ENCODE measurements around the gene PMFBP1. TPM values are rescaled to one million over a fixed set of nuclear protein-coding genes. Genes with fewer than 3 reads are reported as not detected.

Gene PMFBP1
- total and polyA plus RNA-seq, 10 of the 15 experiments (the other 5 are each of a cell fraction or from before 2014, with no cell fraction given): 0.40 to 2.3 (median 1.1) TPM

DNA sequence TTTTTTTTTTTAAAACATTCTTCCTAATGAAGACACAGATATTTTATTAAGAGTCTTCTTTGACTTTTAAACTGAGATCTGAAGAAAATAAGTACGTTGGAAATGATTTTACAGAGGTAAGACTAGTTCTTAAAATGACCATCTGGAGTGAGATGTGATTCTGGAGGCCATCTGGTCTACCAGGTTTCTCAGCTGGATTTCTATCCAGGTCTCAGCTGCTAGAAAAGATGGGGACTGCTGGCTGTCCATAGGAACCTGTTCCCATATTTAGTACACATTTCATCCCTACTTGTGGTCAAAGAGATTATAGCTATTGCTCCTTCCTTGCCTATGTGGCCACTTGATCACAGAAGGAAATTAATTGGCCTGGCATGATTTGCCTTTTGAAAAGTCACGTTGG is 12.2 kb downstream of the PMFBP1 start:
- POLR2A ChIA-PET: no interaction called here
- FAIRE-seq: no peak

DNA sequence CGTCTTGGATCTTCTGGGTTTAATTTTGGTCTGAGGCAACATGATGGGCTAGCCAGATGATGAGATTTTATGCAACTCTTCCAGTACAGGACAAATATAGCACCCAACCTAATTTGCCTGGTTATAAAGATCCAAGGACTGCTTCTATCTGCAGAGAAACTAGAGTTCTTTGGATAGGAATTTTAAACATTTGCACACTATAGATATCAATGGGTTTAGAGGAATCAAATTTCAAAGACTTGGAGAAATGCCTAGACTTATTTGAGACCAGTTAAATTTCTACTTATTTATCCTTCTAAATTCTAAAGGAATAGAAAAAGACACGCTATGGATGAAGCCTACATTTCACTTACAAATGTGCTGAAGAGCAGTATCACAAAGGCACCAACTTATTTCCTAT is 12.6 kb downstream of the PMFBP1 start:
- no peaks in the 10 kb centered on the region for H4K20me1 ChIP-seq (ENCODE audit: control insufficient read depth, insufficient read depth)
- in situ Hi-C loops (cut with MboI): no loop called here
- ChIA-PET CTCF (no interaction called here), RAD21 (ENCODE audit: unreplicated experiment) (no interaction called here), POLR2A (no interaction called here), SMC1A (ENCODE audit: uncharacterized antibody, unreplicated experiment) (no interaction called here)
- H3K27ac ChIP-seq (ENCODE audit: control insufficient read depth, insufficient read depth): no peak overlapping the region
- FAIRE-seq (no peak), ATAC-seq (no peak), DNase-seq (ENCODE audit: low read depth, low spot score) (no peak)
- H3K9ac ChIP-seq (ENCODE audit: control insufficient read depth, insufficient read depth, low read length): no peak overlapping the region
- H3K4me1 ChIP-seq (ENCODE audit: control insufficient read depth, insufficient read depth, low read length): no peaks in the 10 kb centered on the region
- BruUV-seq (replicated peaks): no TSS peak
- H3K27me3 ChIP-seq (replicated peaks in 1 of 2; ENCODE audit: control insufficient read depth in 2 of 2, insufficient read depth in 2 of 2, low read length in 1 of 2): no peaks in the 10 kb centered on the region
- H3K79me2 ChIP-seq (ENCODE audit: control insufficient read depth, insufficient read depth, low read length): no peaks in the 10 kb centered on the region
- no peak overlapping the region for H3K4me3 ChIP-seq
- H3K36me3 ChIP-seq (ENCODE audit: control insufficient read depth in 2 of 2, insufficient read depth in 2 of 2, low read length in 1 of 2): no peaks in the 10 kb centered on the region
- intact Hi-C loops (cut with micrococcal nuclease; ENCODE audit: unreplicated experiment): no loop called here
- no peaks in the 10 kb centered on the region for H3K9me3 ChIP-seq (replicated peaks; ENCODE audit: control insufficient read depth, insufficient read depth, low read length)
- H2AFZ ChIP-seq (ENCODE audit: control insufficient read depth, low read depth, low read length): no peak overlapping the region
- WGBS (ENCODE audit: insufficient coverage, insufficient replicate concordance, low lambda C conversion rate, missing lambda C conversion rate): 0% methylated on average over 2 of the region's 2 CpGs
- no peak overlapping the region for H3K4me2 ChIP-seq (ENCODE audit: control insufficient read depth, insufficient read depth)
- TF ChIP-seq, protein P1, sequence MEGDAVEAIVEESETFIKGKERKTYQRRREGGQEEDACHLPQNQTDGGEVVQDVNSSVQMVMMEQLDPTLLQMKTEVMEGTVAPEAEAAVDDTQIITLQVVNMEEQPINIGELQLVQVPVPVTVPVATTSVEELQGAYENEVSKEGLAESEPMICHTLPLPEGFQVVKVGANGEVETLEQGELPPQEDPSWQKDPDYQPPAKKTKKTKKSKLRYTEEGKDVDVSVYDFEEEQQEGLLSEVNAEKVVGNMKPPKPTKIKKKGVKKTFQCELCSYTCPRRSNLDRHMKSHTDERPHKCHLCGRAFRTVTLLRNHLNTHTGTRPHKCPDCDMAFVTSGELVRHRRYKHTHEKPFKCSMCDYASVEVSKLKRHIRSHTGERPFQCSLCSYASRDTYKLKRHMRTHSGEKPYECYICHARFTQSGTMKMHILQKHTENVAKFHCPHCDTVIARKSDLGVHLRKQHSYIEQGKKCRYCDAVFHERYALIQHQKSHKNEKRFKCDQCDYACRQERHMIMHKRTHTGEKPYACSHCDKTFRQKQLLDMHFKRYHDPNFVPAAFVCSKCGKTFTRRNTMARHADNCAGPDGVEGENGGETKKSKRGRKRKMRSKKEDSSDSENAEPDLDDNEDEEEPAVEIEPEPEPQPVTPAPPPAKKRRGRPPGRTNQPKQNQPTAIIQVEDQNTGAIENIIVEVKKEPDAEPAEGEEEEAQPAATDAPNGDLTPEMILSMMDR (IDR thresholded peaks at IDR 0.05 in 2 of 3, conservative IDR thresholded peaks at IDR 0.05 in 1 of 3; ENCODE audit: control insufficient read depth in 2 of 3, extremely low read depth in 1 of 3, insufficient read depth in 1 of 3, low read depth in 3 of 3, low read length in 3 of 3): no peak
- TF ChIP-seq NFYB (IDR thresholded peaks at IDR 0.05; ENCODE audit: insufficient read depth, low read depth, low read length) (no peak), TBL1XR1 (IDR thresholded peaks at IDR 0.05; ENCODE audit: low read depth, low read length) (no peak), ESRRA (IDR thresholded peaks at IDR 0.05; ENCODE audit: low read length) (no peak)
- TF ChIP-seq, protein P2, sequence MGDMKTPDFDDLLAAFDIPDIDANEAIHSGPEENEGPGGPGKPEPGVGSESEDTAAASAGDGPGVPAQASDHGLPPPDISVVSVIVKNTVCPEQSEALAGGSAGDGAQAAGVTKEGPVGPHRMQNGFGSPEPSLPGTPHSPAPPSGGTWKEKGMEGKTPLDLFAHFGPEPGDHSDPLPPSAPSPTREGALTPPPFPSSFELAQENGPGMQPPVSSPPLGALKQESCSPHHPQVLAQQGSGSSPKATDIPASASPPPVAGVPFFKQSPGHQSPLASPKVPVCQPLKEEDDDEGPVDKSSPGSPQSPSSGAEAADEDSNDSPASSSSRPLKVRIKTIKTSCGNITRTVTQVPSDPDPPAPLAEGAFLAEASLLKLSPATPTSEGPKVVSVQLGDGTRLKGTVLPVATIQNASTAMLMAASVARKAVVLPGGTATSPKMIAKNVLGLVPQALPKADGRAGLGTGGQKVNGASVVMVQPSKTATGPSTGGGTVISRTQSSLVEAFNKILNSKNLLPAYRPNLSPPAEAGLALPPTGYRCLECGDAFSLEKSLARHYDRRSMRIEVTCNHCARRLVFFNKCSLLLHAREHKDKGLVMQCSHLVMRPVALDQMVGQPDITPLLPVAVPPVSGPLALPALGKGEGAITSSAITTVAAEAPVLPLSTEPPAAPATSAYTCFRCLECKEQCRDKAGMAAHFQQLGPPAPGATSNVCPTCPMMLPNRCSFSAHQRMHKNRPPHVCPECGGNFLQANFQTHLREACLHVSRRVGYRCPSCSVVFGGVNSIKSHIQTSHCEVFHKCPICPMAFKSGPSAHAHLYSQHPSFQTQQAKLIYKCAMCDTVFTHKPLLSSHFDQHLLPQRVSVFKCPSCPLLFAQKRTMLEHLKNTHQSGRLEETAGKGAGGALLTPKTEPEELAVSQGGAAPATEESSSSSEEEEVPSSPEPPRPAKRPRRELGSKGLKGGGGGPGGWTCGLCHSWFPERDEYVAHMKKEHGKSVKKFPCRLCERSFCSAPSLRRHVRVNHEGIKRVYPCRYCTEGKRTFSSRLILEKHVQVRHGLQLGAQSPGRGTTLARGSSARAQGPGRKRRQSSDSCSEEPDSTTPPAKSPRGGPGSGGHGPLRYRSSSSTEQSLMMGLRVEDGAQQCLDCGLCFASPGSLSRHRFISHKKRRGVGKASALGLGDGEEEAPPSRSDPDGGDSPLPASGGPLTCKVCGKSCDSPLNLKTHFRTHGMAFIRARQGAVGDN (IDR thresholded peaks at IDR 0.05): no peak

More for the DNA sequence above, 12.2 kb downstream of the PMFBP1 start:
- Histone ChIP-seq H2AFZ (ENCODE audit: control insufficient read depth, low read depth, low read length) (no peak overlapping the region), H3K4me2 (ENCODE audit: control insufficient read depth, insufficient read depth) (no peak overlapping the region), H3K4me3 (no peak overlapping the region), H3K27ac (ENCODE audit: control insufficient read depth, insufficient read depth) (no peak overlapping the region), H3K9ac (ENCODE audit: control insufficient read depth, insufficient read depth, low read length) (no peak overlapping the region), H3K79me2 (ENCODE audit: control insufficient read depth, insufficient read depth, low read length) (no peaks in the 10 kb centered on the region), H3K9me3 (replicated peaks; ENCODE audit: control insufficient read depth, insufficient read depth, low read length) (no peaks in the 10 kb centered on the region), H4K20me1 (ENCODE audit: control insufficient read depth, insufficient read depth) (no peaks in the 10 kb centered on the region), H3K36me3 (ENCODE audit: control insufficient read depth in 2 of 2, insufficient read depth in 2 of 2, low read length in 1 of 2) (no peaks in the 10 kb centered on the region), H3K27me3 (replicated peaks in 1 of 2; ENCODE audit: control insufficient read depth in 2 of 2, insufficient read depth in 2 of 2, low read length in 1 of 2) (no peaks in the 10 kb centered on the region), H3K4me1 (ENCODE audit: control insufficient read depth, insufficient read depth, low read length) (no peaks in the 10 kb centered on the region)
- CTCF ChIA-PET: interaction anchor here (0.9 kb wide), 1 partner anchor 9 kb away, joined by 3 read pairs; no protein-coding TSS in a partner anchor
- RAD21 ChIA-PET (ENCODE audit: unreplicated experiment): no interaction called here
- DNase-seq (ENCODE audit: low read depth, low spot score): no peak
- BruUV-seq (replicated peaks): no TSS peak
- no peak for ATAC-seq
- intact Hi-C loops (cut with micrococcal nuclease; ENCODE audit: unreplicated experiment) (no loop called here), in situ Hi-C loops (cut with MboI) (no loop called here)
- WGBS (ENCODE audit: insufficient coverage, insufficient replicate concordance, low lambda C conversion rate, missing lambda C conversion rate): 12% methylated on average over 2 of the region's 2 CpGs
- SMC1A ChIA-PET (ENCODE audit: uncharacterized antibody, unreplicated experiment): interaction anchor here (0.7 kb wide), 1 partner anchor 133 kb away, joined by 3 read pairs; no protein-coding TSS in a partner anchor
- TF ChIP-seq SUPT20H (IDR thresholded peaks at IDR 0.05; ENCODE audit: borderline replicate concordance, control insufficient read depth, low read depth, low read length) (no peak), STAT3 (IDR thresholded peaks at IDR 0.05; ENCODE audit: low read depth, low read length) (no peak), MEF2B (IDR thresholded peaks at IDR 0.05; ENCODE audit: partially characterized antibody, poor library complexity, severe bottlenecking) (no peak), KLF5 (IDR thresholded peaks at IDR 0.05; ENCODE audit: partially characterized antibody) (no peak), TCF12 (IDR thresholded peaks at IDR 0.05; ENCODE audit: low read depth, low read length) (no peak), SRF (IDR thresholded peaks at IDR 0.05; ENCODE audit: low read depth in 2 of 2, low read length in 2 of 2) (no peak), ZNF207 (IDR thresholded peaks at IDR 0.05; ENCODE audit: borderline replicate concordance) (no peak), EED (IDR thresholded peaks at IDR 0.05; ENCODE audit: low read depth) (no peak), POLR2AphosphoS2 (IDR thresholded peaks at IDR 0.05; ENCODE audit: low read depth, low read length) (no peak), ZNF622 (IDR thresholded peaks at IDR 0.05) (no peak)
- TF ChIP-seq, protein P3, sequence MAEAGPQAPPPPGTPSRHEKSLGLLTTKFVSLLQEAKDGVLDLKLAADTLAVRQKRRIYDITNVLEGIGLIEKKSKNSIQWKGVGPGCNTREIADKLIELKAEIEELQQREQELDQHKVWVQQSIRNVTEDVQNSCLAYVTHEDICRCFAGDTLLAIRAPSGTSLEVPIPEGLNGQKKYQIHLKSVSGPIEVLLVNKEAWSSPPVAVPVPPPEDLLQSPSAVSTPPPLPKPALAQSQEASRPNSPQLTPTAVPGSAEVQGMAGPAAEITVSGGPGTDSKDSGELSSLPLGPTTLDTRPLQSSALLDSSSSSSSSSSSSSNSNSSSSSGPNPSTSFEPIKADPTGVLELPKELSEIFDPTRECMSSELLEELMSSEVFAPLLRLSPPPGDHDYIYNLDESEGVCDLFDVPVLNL (IDR thresholded peaks at IDR 0.05; ENCODE audit: low read depth, low read length): no peak
